Tibial nerve (tissue), 4 donors: Measurements from ENCODE around the gene GCLM.

ENCODE experiments used
- CTCF ChIP-seq, 5 experiments: fragments of 200-600 bp in 3 of 5; fragments of 450-650 bp in 2 of 5; sonication (generic) in 3 of 5; IDR thresholded peaks; one replicate each; pipeline ENCODE4 v1.5.1; 2016 to 2019; ENCODE audit warnings: antibody characterized with exemption in 5 of 5, mild to moderate bottlenecking in 3 of 5, moderate library complexity in 2 of 5
- EP300 ChIP-seq, 2 donors: sonication (generic); formaldehyde crosslinking; IDR thresholded peaks; one replicate each; pipeline ENCODE4 v1.6.1; 2017; ENCODE audit warnings: antibody characterized with exemption in 2 of 2, mild to moderate bottlenecking in 1 of 2

DNA sequence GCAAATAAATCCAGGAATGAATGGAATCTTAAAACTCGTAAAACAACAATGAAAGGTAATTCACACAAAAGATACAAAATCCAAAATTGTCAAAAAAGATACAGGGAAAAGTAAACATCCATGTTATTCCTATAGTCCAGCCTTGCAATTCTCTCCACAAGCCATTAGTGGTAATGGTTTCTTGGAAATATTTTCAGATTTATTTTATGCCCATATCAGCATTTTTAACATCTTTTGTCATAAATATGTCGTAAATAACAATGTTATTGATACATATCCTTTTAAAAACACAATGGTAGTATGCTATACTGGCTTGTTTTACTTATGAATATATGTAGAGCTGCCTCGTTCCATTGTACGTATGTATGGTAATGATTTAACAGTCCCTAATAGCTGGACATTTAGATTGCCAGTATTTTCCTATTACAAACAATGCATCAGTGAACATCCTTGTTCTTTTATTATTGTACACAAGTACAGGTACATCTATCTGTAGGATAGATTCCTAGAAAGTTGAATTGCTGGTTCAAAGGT lies 60.8 kb downstream of the GCLM start:
- TF ChIP-seq CTCF (IDR thresholded peaks at IDR 0.05) (no peak), EP300 (IDR thresholded peaks at IDR 0.05) (no peak)
